HG03159 (cell line): Measurements from ENCODE around the gene COL8A1.

ENCODE experiments used
- ATAC-seq: cut with Tn5 transposase; IDR thresholded peaks from one replicate; pipeline ENCODE4 v1.9.1; 2021; ENCODE audit warnings: mild to moderate bottlenecking, moderate library complexity; ENCODE audit not compliant: unreplicated experiment

The COL8A1 gene

GRCh38 chr3:99668044-99668443 lies 29.6 kb downstream of the COL8A1 start:
- ATAC-seq: no peak

GRCh38 chr3:99669879-99670555 lies 31.6 kb downstream of the COL8A1 start:
- ATAC-seq: no peak

DNA sequence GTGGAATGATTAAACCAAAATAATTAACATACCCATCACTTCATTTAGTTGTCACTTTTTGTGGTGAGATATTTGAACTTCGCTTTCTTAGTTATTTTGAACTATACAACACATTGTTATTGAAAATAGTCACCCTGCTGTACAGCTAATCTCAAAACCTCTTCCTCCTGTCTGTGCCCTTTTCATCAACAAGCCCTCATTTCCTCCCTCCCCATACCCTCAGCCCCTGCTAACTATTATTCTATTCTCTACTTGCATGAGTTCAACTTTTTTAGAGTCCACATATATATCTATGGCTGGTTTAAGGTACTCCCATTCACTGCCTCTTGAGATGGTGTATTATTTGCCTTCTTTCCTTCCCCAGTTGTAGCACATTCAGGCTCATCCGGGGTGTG lies 32.2 kb downstream of the COL8A1 start:
- ATAC-seq: no peak

GRCh38 chr3:99674086-99674789 lies 35.8 kb downstream of the COL8A1 start:
- ATAC-seq: no peak

GRCh38 chr3:99678023-99678422 lies 39.6 kb downstream of the COL8A1 start:
- no peak for ATAC-seq

DNA sequence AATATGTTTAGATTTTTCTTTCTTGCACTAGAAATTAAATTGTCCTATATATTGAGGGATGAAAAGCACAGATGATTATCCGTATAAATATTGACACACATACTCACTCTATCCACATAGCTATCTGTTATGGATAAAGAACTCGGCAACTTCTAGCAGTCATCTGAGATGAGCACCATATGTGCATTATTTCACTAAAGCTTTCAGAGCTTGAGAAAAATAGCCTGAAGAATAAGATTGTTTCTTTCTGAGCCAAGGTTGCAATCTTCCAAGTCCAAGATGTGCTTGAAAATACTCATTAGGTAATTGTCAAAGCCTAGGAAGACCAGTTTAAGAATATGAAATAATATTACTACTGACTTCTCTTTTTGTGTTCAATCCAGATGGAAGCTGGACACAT lies 40.5 kb downstream of the COL8A1 start:
- no peak for ATAC-seq

DNA sequence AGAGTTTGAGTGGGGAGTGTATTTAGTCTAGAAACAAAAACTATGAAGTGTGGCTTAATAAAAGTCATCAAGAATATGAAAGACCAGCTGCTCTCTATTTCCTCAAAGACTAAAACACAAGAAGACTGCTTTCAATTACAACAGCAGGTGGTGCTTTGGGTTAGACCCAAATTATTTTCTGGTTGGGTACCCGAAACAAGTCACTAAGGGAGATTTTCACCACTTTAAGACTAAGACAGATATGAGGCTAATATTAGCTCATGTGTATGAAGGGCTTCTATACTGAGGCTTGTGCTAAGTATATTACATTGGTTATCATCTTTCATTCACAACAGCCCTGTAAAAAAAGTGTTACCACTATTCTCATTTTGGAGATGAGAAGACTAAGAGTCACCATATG lies 43.1 kb downstream of the COL8A1 start:
- peak; percentile 60 for ATAC-seq

DNA sequence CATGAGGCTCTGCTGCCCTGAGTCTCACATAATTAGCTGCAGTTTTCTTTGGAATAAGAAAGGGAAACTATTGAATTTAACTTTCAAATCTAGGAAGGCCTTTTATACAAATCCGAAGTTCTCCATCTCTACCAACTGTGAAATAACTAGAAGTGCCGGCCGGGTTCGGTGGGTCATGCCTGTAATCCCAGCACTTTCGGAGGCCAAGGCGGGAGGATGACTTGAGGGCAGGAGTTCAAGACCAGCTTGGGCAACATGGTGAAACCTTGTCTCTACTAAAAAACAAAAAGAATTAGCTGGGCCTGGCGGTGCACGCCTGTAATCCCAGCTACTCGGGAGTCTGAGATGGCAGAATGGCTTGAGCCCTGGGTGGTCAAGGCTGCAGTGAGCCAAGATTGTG lies 43.6 kb downstream of the COL8A1 start:
- ATAC-seq: no peak

- ATAC-seq: no peak
Measured at GRCh38 chr3:99683465-99683864, 45.1 kb downstream of the COL8A1 start.

- no peak for ATAC-seq
Measured at GRCh38 chr3:99683876-99684275, 45.5 kb downstream of the COL8A1 start.

GRCh38 chr3:99684644-99685043 lies 46.2 kb downstream of the COL8A1 start:
- no peak for ATAC-seq

- ATAC-seq: no peak
Measured at GRCh38 chr3:99686469-99686868, 48.1 kb downstream of the COL8A1 start.

GRCh38 chr3:99686955-99687612 lies 48.7 kb downstream of the COL8A1 start:
- ATAC-seq: peak; percentile 74

GRCh38 chr3:99690761-99691369 lies 52.5 kb downstream of the COL8A1 start:
- ATAC-seq: no peak

GRCh38 chr3:99693636-99694035 lies 55.2 kb downstream of the COL8A1 start:
- ATAC-seq: no peak

- no peak for ATAC-seq
Measured at GRCh38 chr3:99696497-99696896, 58.1 kb downstream of the COL8A1 start.

DNA sequence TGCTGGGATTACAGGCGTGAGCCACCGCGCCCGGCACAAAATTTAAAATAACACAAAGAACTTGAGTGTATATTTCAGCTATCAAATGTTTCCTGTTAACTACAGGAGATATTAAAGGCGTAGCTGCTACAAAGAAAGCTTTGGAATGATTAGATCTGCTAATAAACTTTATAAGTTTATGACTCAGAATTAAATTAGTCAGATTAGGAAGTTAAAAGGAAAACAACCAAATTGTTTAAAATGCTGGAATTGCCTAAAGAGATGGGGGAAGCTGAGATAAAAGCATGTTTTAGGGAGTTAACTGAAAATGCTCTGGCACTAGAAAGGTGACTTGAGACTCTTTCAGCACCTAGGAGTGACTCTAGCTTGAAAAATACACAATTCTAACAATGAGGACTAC lies 58.9 kb downstream of the COL8A1 start:
- no peak for ATAC-seq

DNA sequence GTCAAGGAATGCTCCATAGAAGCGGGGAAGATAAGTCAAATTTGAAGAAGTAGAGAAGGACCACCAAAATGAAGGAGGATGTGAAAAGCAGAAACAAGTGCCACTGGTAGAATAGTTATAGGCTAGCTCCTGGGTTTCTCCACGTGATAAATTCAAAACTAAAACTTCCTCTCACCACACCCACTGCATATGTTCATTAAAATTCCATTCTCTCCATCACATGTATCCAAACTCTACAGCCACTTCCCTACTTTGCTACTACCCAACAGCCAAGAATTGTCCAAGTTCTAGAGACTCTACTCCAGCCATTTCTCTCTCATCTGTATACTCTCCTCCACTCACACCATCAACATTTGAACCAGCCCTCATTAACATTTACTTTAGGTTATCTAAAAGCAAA lies 60.5 kb downstream of the COL8A1 start:
- ATAC-seq: no peak

DNA sequence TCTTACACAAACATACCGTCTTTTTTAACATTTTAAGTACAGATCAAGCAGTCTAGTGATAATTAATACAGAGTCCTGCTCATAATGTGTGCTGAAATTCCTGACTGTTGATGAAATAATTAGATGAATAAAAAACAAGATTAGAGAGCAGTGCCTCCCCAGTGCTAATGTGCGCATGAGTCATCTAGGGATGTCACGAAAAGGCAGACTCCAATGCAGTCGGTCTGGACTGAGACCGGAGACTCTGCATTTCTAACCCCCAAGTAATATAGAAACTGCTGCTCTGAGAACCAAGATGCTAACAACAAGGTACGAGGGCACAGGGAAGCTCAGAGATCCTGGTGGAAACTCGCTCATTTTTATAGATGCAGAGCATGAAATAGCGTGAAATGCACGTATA lies 61.4 kb downstream of the COL8A1 start:
- no peak for ATAC-seq

DNA sequence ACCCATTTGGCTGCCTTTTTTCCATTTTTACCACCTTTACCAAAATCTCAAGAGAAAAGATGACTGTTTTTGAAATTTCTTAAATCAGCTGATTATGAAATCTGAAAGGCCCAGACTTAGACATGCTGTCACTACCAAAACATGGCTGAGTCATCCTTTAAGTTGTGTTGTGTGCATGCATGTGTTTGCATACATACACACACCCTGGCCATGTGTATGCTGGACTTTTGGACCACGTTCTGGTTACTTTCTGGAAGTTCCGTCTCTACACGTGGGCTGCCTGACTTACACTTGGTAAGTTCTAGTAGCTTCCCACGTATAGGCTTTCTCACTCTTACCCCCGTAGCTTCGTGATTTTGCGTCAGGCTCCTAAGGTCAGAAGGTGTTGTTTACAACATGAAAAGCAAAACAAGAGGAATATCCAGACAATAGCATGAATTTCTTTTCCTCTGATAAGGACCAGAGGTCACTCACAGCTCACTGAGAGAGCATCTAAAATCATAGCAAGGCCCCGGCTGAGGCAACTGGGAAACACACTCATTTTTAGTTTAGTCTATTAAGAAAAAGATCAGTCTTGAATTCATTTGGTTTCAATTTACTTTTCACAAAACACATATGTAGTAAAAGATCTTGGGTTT lies 62.4 kb downstream of the COL8A1 start:
- ATAC-seq: no peak
